Measurements from ENCODE around the gene CTNNA3.

DNA sequence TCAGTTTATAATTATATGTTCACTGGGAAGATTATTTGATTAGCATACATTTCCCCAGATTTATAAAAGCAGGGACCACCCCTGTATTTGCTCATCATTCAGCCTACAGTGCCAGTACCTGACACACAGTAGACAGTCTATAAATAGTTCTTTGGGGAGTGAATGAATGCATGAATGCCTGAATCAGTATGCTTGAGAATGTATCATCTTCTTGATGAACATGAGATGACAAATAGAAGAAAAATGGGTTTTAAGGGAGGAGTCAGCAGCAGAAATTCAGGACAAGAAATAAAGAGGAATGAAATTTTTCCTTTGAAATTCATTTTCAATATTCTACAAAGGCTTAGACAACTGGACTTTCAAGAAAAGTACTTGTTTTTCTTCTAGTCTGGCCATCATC lies 1066.0 kb downstream of the CTNNA3 start:
- TF ChIP-seq ZNF132 (tag by site-specific recombination; IDR thresholded peaks at IDR 0.05; ENCODE audit: borderline replicate concordance) (no peak), CTCF (tag by site-specific recombination; IDR thresholded peaks at IDR 0.05) (no peak), YY1 (tag by site-specific recombination; IDR thresholded peaks at IDR 0.05) (no peak), ZNF792 (tag by site-specific recombination; IDR thresholded peaks at IDR 0.05) (no peak), RBAK (tag by site-specific recombination; IDR thresholded peaks at IDR 0.05) (no peak), ZBTB26 (tag by site-specific recombination; optimal IDR thresholded peaks at IDR 0.05) (no peak), ZNF707 (tag by site-specific recombination; IDR thresholded peaks at IDR 0.05) (no peak), EGR2 (tag by site-specific recombination; IDR thresholded peaks at IDR 0.05; ENCODE audit: low read depth) (no peak)
- TF ChIP-seq, protein P1, sequence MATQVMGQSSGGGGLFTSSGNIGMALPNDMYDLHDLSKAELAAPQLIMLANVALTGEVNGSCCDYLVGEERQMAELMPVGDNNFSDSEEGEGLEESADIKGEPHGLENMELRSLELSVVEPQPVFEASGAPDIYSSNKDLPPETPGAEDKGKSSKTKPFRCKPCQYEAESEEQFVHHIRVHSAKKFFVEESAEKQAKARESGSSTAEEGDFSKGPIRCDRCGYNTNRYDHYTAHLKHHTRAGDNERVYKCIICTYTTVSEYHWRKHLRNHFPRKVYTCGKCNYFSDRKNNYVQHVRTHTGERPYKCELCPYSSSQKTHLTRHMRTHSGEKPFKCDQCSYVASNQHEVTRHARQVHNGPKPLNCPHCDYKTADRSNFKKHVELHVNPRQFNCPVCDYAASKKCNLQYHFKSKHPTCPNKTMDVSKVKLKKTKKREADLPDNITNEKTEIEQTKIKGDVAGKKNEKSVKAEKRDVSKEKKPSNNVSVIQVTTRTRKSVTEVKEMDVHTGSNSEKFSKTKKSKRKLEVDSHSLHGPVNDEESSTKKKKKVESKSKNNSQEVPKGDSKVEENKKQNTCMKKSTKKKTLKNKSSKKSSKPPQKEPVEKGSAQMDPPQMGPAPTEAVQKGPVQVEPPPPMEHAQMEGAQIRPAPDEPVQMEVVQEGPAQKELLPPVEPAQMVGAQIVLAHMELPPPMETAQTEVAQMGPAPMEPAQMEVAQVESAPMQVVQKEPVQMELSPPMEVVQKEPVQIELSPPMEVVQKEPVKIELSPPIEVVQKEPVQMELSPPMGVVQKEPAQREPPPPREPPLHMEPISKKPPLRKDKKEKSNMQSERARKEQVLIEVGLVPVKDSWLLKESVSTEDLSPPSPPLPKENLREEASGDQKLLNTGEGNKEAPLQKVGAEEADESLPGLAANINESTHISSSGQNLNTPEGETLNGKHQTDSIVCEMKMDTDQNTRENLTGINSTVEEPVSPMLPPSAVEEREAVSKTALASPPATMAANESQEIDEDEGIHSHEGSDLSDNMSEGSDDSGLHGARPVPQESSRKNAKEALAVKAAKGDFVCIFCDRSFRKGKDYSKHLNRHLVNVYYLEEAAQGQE (tag by site-specific recombination; IDR thresholded peaks at IDR 0.05) = no peak
